Astrocyte (in vitro differentiated cells and primary cell): ENCODE data around the gene HEATR9. TPM values are rescaled to one million over a fixed set of nuclear protein-coding genes. Genes with fewer than 3 reads are reported as not detected.

Source experiments
- DNase-seq: peaks from one replicate; pipeline ENCODE4 v3.0.0-alpha.2; 2010; ENCODE audit warnings: low read depth
- FAIRE-seq: peaks from 2 replicates; lab custom pipeline; 2011; peaks lifted over from hg19 to GRCh38; lab: Jason Lieb, UNC
- H2AFZ ChIP-seq: 2 replicates; pipeline ENCODE4 v1.6.0; 2012; ENCODE audit warnings: low read depth, low read length, inconsistent platforms
- H3K27ac ChIP-seq: 2 replicates; pipeline ENCODE4 v1.5.1; 2011; ENCODE audit warnings: low read depth, low read length, inconsistent platforms
- H3K27me3 ChIP-seq: 2 replicates; pipeline ENCODE4 v1.6.0; 2011; ENCODE audit warnings: low read length, inconsistent platforms; ENCODE audit not compliant: insufficient read depth
- H3K36me3 ChIP-seq: 2 replicates; pipeline ENCODE4 v1.5.1; 2011; ENCODE audit warnings: low read length, inconsistent platforms; ENCODE audit not compliant: insufficient read depth
- H3K4me1 ChIP-seq: 2 replicates; pipeline ENCODE4 v1.5.1; 2011; ENCODE audit warnings: low read length, inconsistent platforms; ENCODE audit not compliant: insufficient read depth
- H3K4me2 ChIP-seq: 2 replicates; pipeline ENCODE4 v1.6.0; 2012; ENCODE audit warnings: low read length, inconsistent platforms
- H3K4me3 ChIP-seq: 2 replicates; pipeline ENCODE4 v1.5.1; 2011; ENCODE audit warnings: low read depth, mild to moderate bottlenecking, low read length, inconsistent platforms; ENCODE audit not compliant: insufficient read depth
- H3K79me2 ChIP-seq: 2 replicates; pipeline ENCODE4 v1.6.0; 2012; ENCODE audit warnings: mild to moderate bottlenecking, low read length, inconsistent platforms; ENCODE audit not compliant: insufficient read depth
- H3K9ac ChIP-seq: 2 replicates; pipeline ENCODE4 v1.6.0; 2012; ENCODE audit warnings: mild to moderate bottlenecking, low read length, inconsistent platforms
- H3K9me3 ChIP-seq: 2 replicates; pipeline ENCODE4 v1.5.1; 2012; ENCODE audit warnings: low read depth, mild to moderate bottlenecking, low read length, inconsistent platforms; ENCODE audit not compliant: insufficient read depth
- H4K20me1 ChIP-seq: 2 replicates; pipeline ENCODE4 v1.6.0; 2012; ENCODE audit warnings: low read length, inconsistent platforms; ENCODE audit not compliant: insufficient read depth
- H3K27ac Mint-ChIP-seq: one replicate; pipeline ENCODE4 v1.8.0; 2021; ENCODE audit warnings: mild to moderate bottlenecking, mixed read lengths; ENCODE audit not compliant: unreplicated experiment
- H3K27me3 Mint-ChIP-seq: one replicate; pipeline ENCODE4 v1.8.0; 2021; ENCODE audit warnings: low read depth, mixed read lengths; ENCODE audit not compliant: unreplicated experiment
- H3K36me3 Mint-ChIP-seq: one replicate; pipeline ENCODE4 v1.8.0; 2021; ENCODE audit warnings: low read depth, mixed read lengths; ENCODE audit not compliant: unreplicated experiment
- H3K4me1 Mint-ChIP-seq: one replicate; pipeline ENCODE4 v1.8.0; 2021; ENCODE audit warnings: low read depth, mixed read lengths; ENCODE audit not compliant: unreplicated experiment
- H3K4me3 Mint-ChIP-seq: one replicate; pipeline ENCODE4 v1.8.0; 2021; ENCODE audit warnings: mild to moderate bottlenecking, moderate library complexity, mixed read lengths; ENCODE audit not compliant: unreplicated experiment
- H3K9me3 Mint-ChIP-seq: one replicate; pipeline ENCODE4 v1.8.0; 2021; ENCODE audit warnings: mild to moderate bottlenecking, mixed read lengths; ENCODE audit not compliant: unreplicated experiment
- CTCF ChIP-seq: IDR thresholded peaks from 2 replicates; pipeline ENCODE4 v1.5.1; 2011; ENCODE audit warnings: low read depth, mild to moderate bottlenecking, inconsistent platforms, low read length, moderate library complexity; ENCODE audit not compliant: insufficient read depth
- EZH2 ChIP-seq: IDR thresholded peaks from 2 replicates; pipeline ENCODE4 v1.6.1; 2012; ENCODE audit warnings: mild to moderate bottlenecking, low read length, inconsistent platforms; ENCODE audit not compliant: insufficient read depth
- total RNA-seq: library from RNA; stranded (reverse); gene quantifications from 2 replicates; pipeline ENCODE4 v1.2.1, GENCODE V29; 2021

Gene HEATR9
- total RNA-seq, 1 donor from 2014 or later: not detected

- peaks cover 5% of the 10 kb centered on the region for H3K36me3 Mint-ChIP-seq
- peaks cover 56% of the 10 kb centered on the region for H4K20me1 ChIP-seq
- H2AFZ ChIP-seq: no peak overlapping the region
- H3K9me3 ChIP-seq: no peaks in the 10 kb centered on the region
- FAIRE-seq: no peak
- no peak overlapping the region for H3K4me3 Mint-ChIP-seq
- H3K27ac Mint-ChIP-seq: no peak overlapping the region
- H3K27me3 ChIP-seq: no peaks in the 10 kb centered on the region
- no peaks in the 10 kb centered on the region for H3K27me3 Mint-ChIP-seq
- no peak overlapping the region for H3K9ac ChIP-seq
- no peaks in the 10 kb centered on the region for H3K9me3 Mint-ChIP-seq
- no peaks in the 10 kb centered on the region for H3K4me1 Mint-ChIP-seq
- H3K4me1 ChIP-seq: no peaks in the 10 kb centered on the region
- no peak overlapping the region for H3K4me2 ChIP-seq
- H3K27ac ChIP-seq: no peak overlapping the region
- no peak for DNase-seq
- H3K4me3 ChIP-seq: no peak overlapping the region
- peaks cover 46% of the 10 kb centered on the region for H3K36me3 ChIP-seq
- peaks cover 80% of the 10 kb centered on the region for H3K79me2 ChIP-seq
- no peak for TF ChIP-seq EZH2
- TF ChIP-seq CTCF: no peak
Observed at GRCh38 chr17:35819455-35819854, 49.2 kb downstream of the HEATR9 start.

GRCh38 chr17:35817196-35817595 lies 51.5 kb downstream of the HEATR9 start:
- DNase-seq: no peak

More at GRCh38 chr17:35817196-35817595, 51.5 kb downstream of the HEATR9 start:
- no peak overlapping the region for H3K4me3 Mint-ChIP-seq
- H3K9me3 ChIP-seq: no peaks in the 10 kb centered on the region
- H3K27me3 ChIP-seq: no peaks in the 10 kb centered on the region
- no peak overlapping the region for H3K27ac ChIP-seq
- H3K36me3 Mint-ChIP-seq: peaks cover 2% of the 10 kb centered on the region
- no peaks in the 10 kb centered on the region for H3K27me3 Mint-ChIP-seq
- TF ChIP-seq CTCF: no peak
- TF ChIP-seq EZH2: no peak
- H3K79me2 ChIP-seq: peaks cover 90% of the 10 kb centered on the region
- H3K9ac ChIP-seq: no peak overlapping the region
- H3K4me1 Mint-ChIP-seq: peaks cover 7% of the 10 kb centered on the region
- peaks cover 58% of the 10 kb centered on the region for H4K20me1 ChIP-seq
- H2AFZ ChIP-seq: no peak overlapping the region
- no peaks in the 10 kb centered on the region for H3K4me1 ChIP-seq
- FAIRE-seq: no peak
- H3K9me3 Mint-ChIP-seq: no peaks in the 10 kb centered on the region
- peaks cover 27% of the 10 kb centered on the region for H3K36me3 ChIP-seq
- no peak overlapping the region for H3K4me3 ChIP-seq
- H3K27ac Mint-ChIP-seq: no peak overlapping the region
- no peak overlapping the region for H3K4me2 ChIP-seq
